NT2/D1 (cell line): ENCODE results near the gene CILP2.

ENCODE experiments used
- YY1 ChIP-seq: IDR thresholded peaks from 2 replicates; pipeline ENCODE4 v1.6.1; 2011; ENCODE audit not compliant: insufficient read length, insufficient read depth
- ZNF274 ChIP-seq: IDR thresholded peaks from 2 replicates; pipeline ENCODE4 v1.6.1; 2011; ENCODE audit warnings: mild to moderate bottlenecking, low read depth, low read length

- no peak for TF ChIP-seq ZNF274
- TF ChIP-seq YY1 = no peak
These were observed 5.6 kb downstream of the CILP2 start for GRCh38 chr19:19543640-19544039.
